Activated CD4-positive, alpha-beta T cell treated with anti-CD3 and anti-CD28 coated beads, Interleukin-10, Interleukin-2, amounts not matched to agents 100 ng/mL and 50 ng/mL, durations not matched to agents 16 hours and 8 hours (primary cell): Measurements from ENCODE around the gene CLDN25.
"Not testable (repeated sequence)": the region's sequence is repeated elsewhere in the genome, so short reads cannot be mapped to it uniquely, and the experiment has no call there.

Experiments
- DNase-seq: peaks from one replicate; pipeline ENCODE4 v3.0.0-alpha.2; 2020

CLDN25 gene

DNA sequence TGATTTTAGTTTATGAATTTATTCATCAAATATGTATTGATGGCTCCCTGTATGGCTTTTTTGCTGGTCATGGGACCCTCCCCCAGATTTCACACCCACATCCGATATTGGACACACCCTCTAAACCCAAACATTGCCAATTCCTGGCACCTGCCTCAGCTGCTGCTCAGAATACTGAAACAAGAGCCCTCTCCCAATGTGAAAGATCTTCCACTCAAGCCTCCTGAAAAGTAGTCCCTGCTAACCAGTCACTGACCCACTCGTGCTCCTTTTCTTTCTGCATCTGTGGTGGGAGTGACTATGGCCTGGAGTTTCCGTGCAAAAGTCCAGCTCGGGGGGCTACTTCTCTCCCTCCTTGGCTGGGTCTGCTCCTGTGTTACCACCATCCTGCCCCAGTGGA is at the start of gene CLDN25:
Gene CLDN25, plus strand, starts transcription at position 301 of the 400 bp plus-strand sequence. Its CDS starts 0 bp downstream, at position 301.
- DNase-seq, result no peak

DNA sequence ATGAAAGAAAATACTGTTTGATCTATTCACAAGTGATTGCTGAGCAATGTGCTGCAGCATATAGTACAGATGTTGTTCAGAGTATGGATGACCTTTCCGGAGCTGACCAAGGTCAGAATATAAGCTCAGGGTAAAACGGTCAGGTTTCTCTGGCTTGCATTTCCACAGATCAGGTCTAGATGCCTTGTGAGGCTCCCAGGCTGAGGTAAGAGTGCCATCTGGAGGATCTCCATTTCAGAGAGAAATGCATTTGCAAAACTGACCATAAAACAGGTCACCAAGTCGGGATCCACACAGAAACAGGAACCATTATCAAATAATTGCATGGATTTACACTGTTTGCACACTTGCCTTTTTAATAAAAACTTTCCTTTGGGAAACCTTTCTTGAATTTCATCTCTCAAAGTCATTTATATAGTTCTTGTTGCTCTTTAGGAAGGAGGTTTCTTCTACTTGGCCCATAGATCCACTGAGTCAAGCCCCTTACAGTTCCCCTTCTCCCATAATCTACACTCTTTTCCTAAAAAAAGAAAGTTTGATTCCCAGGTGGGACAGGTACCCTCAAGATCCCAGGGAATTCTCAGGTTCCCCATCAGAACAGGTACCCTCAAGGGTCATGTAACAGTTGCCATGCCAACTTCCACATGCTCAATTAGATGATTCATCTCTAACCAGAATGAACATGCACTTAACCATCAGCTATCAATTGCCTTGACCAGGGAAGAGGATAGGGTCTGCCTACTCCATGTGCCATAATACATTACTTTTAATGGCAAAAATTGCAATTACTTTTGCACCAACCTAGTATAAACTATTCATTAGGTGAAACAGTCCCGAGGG is 48.5 kb upstream of the CLDN25 start:
- DNase-seq, result peak; percentile 38

DNA sequence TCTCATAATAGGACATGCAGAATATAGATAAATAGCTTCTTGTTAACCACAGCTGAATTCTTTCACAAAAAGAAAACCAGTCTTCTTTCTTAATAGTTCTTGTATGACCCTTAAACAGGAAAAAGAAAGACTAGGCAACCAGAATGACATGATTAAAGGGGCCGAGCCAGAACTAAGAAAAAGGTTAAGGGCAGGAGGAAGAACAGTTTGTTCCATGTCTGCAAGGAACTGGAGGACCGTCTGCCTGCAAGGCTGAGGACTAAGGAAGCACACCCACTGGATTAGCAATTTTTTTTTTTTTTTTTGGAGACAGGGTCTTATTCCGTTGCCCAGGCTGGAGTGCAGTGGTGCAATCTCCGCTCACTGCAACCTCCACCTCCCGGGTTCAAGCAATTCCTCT is 47.5 kb upstream of the CLDN25 start:
- DNase-seq, result no peak

DNA sequence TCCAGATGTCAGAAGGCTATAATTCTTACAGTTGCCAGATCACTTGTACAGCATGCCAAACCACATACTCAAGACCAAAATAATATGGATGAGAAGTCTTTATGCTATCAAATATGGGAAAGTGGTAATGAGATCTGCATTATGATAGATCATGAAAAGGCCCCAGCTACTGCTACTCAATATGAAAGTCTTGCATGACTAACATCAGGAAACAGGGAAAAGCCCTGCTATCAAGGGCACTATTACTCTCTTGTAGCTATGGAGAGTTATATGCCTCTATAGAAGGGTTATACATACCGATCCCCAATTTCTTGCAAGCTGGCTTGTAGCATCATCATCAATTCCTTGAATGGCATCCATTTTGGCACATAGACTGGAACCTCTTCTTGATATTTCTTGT is 43.3 kb upstream of the CLDN25 start:
- DNase-seq, result peak; percentile 63

DNA sequence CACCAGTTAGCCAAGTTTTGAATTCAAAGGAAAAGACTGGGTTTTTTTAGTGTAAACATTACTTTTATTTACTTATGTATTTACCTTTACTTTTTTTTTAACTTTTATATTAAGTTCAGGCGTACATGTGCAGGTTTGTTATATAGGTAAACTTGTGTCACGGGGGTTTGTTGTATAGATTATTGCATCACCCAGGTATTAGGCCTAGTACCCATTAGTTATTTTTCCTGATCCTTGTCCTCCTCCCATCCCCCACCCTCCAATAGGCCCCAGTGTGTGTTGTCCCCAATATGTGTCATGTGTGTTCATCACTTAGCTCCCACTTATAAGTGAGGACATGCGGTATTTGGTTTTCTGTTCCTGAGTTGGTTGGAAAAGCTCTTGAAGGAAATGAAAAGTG is 26.7 kb upstream of the CLDN25 start:
- no peak for DNase-seq

DNA sequence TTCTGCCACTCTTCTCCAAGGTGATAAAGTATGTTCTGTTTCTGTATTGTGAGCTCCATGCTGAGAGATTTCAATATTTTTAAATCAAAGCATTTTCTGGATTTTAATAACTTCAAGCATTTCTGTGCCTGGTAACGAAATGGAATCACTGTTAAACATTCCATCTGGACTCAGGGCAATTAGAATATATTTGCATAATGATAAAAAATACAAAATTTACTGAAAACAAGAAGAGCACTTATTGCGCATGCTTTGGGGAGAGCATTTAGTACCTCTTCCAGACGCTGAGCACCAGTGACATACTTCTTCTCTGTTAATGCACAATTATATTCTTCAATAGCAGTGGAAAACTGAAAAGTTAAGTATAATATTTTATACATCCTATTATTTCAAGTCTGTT is 19.4 kb upstream of the CLDN25 start:
- DNase-seq, result no peak

DNA sequence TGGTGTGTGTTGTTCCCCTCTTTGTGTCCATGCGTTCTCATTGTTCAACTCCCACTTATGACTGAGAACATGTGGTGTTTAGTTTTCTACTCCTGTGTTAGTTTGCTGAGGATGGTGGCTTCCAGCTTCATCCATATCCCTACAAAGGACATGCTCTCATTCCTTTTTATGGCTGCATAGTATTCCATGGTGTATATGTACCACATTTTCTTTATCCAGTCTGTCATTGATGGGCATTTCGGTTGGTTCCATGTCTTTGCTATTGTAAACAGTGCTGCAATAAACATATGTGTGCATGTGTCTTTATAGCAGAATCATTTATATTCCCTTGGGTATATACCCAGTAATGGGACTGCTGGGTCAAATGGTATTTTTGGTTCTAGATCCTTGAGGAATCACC is 16.6 kb upstream of the CLDN25 start:
- DNase-seq, result not testable (repeated sequence)

DNA sequence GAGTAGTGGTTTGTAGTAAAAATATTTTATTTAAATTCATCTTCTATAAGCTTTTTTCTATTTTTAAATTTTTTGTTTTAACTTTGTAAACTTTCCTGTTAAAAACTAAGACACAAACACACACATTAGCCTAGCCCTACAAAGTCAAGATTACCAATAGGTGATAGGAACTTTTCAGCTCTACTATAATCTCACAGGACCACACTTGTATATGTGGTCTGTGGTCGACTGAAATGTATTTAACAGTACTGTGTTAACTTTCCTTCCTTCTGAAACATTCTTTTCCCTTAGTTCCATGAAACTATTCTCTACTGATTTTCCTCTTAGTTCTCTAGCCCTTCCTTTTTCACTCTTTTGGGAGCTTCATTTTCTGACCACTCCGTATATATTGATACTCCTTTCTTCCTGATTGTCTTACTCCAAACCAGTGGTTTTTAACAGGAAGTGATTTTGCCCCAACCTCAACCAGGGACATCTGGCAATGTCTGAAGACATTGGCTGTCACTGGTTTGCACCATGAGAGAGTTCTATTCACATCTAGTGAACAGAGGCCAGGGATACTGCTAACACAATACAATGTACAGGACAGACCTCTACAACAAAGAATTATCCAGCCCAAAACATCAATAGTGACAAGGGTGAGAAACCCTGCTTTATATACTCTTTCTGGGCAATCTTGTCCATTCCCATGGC is 14.9 kb upstream of the CLDN25 start:
- DNase-seq, result no peak

DNA sequence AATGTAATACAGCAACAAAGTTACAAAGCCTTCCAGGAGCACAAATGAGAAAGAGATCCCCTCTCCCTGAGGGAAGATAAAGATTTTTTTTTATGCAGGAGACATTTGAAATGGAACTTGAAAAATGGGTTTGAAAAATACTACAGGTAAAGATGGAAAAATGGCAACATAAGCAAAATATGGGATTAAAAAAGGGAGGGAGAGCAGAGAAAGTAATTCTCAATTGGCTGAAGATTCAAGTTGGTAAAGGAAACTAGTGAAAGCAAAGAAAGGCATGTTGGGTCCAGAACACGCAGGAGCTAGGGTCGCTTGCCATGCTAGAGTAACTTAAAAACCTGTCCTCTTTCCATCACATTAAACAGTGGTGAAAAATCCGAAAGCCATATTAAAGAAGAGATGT is 7.6 kb upstream of the CLDN25 start:
- DNase-seq, result no peak

DNA sequence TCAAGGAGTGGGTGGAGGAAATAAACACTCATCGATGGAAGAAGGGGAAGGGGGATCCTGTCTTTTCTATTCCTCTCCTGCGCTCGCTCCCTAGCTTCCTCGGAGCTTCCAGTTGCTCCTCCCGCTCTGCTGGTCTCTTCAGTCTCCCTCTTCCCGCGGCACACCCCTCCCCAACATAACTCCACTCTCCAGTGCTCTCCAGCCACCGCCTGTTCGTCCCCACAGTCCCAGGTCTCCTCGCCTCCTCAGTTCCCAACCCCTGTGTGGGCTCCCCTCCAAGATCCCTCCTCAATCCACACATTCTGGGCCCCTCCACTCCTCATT is 6.5 kb upstream of the CLDN25 start:
- DNase-seq, result no peak

DNA sequence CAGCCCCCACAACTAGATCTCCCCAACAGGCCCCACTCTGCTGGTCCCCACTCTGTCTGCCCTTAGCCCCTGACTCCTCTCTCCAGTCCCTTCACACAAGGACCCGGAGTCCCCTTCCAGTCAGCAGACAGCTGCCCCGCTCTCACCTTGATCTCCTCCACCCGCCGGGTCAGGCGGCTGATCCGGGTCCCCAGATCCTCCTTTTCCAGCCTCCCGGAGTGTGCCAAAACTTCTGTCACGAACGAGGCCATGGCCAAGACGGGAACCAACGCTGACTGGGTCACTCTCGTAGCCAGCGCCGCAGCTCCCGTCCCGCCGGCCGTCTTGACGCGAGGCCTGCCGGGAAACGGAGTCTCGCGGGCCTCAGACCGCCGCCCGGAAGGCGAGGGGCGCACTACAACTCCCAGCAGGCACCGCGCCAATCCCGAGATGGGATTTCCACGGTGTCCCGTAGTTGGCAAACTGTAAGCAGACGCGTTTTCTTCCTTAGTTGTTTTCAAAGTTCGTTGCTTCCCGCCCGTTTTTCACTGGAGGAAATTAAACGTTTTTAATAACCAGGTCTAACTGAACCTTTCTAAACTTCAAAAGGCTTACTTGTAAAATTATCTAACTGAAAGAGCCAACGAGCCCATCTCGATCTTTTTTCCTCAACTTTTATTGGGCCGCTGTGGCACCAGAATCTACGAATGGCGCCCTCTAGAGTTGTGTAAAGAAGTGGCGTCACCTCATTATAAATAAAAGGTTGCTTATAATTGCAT is 6.0 kb upstream of the CLDN25 start, which contains the start of gene ZW10:
Gene ZW10, minus strand, starts transcription at position 277 of the 758 bp plus-strand sequence. Its CDS starts 26 bp downstream, at position 251.
- peak; percentile 96 for DNase-seq

DNA sequence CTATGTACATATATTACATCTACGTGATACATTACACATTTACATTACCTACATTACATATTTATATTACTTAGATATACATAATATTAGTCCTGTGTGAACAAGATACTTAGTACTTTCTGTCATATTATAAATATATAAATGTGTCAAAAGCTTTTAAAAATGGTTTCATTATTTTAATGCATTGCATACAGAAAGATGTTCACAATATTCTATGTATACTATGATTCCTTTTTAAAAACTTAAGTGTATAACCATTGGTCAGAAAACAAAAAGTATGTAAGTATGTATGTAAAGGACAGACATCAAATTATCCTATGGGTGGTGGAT is 5.5 kb upstream of the CLDN25 start:
- no peak for DNase-seq

DNA sequence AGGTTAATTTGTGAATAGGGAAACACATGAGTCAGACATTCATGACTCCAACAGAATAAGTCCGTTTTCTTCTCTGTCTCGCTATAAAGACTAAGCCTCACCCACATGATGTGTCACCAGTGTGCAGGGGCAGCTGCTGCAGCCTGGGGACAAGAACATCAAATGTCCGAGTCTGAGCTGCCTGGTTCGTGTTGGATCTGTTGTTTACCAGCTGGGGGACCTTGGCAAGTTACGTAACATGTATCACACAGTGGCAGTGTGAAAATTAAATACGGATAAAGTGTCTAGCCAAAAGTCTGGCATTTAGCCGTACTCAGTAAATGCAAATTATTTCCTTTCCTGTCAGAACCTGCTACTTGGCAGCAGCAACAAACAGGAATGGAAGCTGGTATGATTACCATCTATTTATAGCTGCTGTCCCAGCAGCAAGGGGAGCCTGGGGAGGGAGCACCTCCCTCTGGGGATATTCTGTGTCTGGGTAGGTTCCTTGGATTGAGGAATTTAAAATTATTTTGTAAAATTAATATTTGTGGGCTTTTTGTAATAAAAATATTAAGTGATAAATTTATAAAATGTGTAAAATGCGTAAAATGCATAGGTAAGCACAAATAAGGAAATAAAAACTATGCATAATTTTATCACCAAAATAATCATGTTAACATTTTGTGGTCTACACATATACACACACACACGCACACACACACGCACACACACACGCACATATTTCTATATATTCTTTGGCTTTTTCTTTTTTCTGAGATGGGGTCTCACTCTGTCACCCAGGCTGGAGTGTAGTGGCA is 1.3 kb upstream of the CLDN25 start:
- no peak for DNase-seq

DNA sequence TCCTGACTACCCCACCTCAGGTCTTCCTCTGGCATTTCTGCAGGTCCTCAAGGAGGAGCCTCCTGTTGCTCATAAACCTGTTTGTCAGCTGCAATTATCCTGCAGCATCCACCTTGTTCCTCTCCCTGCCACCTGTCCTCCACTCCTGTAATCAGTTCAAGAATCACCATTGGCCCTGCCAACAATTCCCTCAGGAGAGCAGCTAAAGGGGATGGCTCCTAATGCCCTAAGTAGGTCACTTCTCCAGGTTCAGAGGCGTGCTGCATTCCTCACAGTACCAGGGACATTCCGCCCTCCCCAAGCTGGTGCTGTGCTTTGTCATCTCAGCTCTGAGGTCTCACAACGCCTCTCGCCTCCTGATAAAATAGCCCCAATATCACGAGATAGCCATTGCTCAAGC is 2.1 kb downstream of the CLDN25 start:
- no peak for DNase-seq

DNA sequence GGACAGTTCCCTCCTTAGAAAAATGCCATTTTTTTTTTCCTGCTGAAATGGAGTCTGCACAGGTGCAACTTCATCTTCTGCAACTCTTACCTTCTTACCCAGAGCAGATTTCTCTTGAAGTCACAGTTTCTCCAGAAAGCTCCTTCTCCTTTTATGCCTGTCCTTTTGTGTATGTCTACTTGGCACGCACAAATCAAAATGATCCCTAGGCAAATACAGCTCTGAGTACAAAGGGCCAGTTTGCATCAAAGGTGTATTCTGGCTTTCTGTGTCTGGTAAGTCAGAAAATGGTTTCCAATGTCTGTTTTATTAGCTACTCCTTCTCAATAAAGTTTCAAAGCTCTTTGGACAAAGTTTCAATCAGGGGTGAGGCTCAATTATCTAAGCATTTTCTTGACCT is 2.5 kb downstream of the CLDN25 start:
- DNase-seq, result no peak

DNA sequence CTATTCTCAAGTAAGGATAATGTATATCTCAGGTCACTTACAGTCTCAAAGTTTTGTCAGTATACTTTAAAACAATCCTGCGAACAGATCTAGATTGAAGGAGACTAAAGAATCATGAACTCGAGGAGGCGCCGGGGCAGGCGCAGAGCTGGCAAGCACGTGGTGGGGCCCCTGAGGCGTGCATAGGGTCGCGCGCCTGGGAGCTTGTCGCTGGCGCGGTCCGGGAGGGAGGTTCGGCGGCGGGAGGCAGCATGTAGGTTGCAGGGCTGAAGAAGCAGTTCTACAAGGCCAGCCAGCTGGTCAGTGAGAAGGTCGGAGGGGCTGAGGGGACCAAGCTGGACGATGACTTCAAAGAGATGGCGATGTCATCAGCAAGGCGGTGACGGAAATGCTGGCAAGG is 9.4 kb downstream of the CLDN25 start:
- not testable (repeated sequence) for DNase-seq

DNA sequence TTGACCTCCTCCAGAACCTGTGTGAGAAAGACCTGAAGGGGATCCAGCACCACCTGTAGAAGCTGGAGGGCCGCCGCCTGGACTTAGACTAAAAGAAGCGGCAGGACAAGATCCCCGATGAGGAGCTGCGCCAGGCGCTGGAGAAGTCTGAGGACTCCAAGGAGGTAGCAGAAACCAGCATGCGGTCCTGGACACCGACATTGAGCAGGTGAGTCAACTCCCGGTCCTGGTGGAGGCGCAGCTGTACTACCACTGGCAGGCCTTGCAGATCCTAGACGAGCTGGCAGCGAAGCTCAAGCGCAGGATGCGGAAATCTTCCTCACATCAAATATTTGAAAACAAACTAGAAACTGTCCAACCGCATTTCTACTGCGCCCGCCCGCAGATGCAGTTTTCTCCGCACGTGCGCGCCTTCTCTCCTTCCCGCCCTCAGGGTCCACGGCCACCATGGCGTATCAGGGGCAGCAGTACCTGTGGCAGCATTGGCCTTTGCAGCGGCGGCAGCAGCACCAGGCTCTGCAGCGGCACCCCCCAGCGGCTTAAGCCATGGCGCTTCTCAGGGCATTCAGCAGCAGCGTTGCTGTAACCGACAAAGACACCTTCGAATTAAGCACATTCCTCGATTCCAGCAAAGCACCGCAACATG is 10.2 kb downstream of the CLDN25 start:
- DNase-seq, result no peak

DNA sequence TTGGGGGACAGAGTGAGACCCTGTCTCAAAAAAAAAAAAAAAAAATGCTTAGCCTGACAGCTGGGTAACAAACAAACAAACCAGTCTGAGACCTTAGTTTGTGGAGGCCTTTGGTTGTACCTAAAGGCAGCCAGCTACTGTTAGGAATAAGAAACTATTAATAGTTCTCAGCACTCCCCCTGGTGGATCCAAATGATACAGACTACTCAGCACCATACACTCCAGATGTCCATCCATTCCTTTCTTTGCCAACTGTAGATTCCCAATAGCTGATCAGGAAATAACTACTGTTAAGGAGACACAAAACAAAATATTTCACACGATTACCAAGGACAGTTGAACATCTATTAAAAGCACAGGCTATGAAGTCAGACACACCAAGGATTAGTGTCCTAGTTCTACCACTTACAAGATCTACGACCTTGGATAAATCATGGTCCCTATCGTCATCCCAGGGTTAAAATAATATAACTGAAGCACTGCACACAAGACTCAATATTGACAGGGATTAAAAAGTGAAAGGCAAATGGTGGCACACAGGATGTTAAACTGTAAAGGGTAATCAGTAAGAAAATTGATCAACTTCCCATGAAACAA is 17.2 kb downstream of the CLDN25 start:
- DNase-seq, result peak; percentile 36

DNA sequence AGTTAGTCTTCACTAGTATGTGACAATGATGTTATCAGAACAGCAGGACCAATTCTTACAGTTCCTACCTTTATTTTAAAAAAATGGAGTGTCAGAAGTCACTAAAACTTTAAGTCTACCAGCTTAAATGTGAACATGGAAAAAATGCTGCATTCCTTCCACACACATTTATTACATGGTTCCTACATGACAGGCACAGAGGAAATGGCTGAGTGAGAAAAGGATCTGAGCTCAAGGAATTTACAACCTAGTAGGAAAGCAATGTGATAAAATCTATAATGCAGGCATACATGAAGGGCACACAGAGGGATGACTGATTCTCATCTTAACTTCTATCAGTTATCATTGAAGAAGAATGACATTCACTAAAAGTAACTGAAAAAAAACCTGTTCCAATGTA is 23.0 kb downstream of the CLDN25 start:
- no peak for DNase-seq

DNA sequence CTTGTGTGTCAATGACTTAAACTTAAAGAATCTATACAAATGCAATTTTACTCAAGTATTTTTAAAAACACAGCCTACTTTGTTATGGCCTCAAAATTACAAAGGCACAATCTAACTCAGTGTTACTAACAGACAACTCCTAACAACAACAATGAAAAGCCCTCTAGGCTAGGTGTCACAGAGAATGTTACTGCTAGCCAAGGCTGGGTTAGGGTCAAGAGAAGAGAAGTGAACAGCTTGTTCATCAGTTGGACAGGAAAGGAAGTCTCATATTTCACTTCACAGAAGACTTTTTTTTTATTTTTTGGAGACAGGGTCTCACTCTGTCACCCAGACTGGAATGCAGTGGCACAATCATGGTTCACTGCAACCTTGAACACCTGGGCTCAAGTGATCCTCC is 26.0 kb downstream of the CLDN25 start:
- DNase-seq, result no peak

DNA sequence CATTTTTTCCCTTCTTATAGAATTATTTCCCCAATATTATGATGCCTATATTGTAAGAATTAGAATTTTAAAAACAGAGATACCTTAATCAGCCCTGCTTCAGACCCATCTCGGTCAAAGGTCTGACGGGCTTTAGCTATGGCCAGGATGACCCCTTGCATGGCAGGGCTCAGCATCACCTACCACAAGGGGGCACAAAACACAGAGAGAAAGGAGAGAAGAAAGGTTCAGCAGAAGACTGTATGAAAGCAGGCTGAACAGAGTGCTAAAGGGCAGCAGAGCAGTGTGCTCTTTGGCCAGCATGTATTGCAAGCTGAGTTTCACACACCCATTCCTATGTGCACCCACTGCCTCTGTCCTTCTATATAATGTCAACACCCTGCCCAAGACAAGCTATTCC is 26.8 kb downstream of the CLDN25 start:
- peak; percentile 30 for DNase-seq

DNA sequence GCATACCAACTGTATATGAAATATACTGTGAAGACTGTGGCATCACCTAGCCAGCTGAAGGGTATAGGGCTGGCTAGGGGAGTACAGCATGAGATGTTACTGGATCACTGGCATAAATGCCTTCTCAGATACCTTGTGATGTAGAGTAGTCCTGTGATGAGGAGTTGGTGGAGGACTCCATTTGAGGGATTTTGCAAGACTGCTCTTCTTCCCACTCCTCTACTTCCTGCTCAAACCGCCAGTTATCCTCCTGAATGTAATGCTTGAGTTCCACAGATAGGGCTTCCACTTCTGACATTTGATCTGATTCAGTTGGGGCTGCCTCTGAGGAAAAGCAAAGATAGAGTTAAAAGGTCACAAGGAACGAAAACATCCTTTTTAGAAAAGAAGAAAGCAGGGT is 29.3 kb downstream of the CLDN25 start:
- no peak for DNase-seq
